GM12874 (cell line): ENCODE results near the gene DENND6A.

Experiments
- TF ChIP-seq, protein P1 (sequence below): IDR thresholded peaks from 2 replicates; pipeline ENCODE4 v1.5.1; 2011; ENCODE audit warnings: low read depth, mild to moderate bottlenecking, control low read depth, low read length, moderate library complexity; ENCODE audit not compliant: insufficient read depth

DENND6A gene

DNA sequence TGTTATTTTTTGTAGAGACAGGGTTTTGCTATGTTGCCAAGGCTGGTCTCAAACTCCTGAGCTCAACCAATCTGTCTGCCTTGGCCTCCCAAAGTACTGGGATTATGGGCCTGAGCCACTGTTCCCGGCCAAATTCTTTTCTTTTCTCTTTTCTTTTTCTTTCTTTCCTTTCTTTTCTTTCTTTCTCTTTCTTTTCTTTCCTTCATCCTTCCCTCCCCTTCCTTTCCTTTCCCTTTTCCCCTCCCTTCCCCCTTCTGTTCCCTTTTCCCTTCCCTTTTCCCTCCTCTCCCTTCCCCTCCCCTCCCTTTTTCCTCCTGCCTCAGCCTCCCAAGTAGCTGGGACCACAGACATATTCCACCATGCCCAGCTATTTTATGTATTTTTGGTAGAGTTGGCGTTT lies 92.7 kb downstream of the DENND6A start:
- TF ChIP-seq, protein P1, sequence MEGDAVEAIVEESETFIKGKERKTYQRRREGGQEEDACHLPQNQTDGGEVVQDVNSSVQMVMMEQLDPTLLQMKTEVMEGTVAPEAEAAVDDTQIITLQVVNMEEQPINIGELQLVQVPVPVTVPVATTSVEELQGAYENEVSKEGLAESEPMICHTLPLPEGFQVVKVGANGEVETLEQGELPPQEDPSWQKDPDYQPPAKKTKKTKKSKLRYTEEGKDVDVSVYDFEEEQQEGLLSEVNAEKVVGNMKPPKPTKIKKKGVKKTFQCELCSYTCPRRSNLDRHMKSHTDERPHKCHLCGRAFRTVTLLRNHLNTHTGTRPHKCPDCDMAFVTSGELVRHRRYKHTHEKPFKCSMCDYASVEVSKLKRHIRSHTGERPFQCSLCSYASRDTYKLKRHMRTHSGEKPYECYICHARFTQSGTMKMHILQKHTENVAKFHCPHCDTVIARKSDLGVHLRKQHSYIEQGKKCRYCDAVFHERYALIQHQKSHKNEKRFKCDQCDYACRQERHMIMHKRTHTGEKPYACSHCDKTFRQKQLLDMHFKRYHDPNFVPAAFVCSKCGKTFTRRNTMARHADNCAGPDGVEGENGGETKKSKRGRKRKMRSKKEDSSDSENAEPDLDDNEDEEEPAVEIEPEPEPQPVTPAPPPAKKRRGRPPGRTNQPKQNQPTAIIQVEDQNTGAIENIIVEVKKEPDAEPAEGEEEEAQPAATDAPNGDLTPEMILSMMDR: no peak

DNA sequence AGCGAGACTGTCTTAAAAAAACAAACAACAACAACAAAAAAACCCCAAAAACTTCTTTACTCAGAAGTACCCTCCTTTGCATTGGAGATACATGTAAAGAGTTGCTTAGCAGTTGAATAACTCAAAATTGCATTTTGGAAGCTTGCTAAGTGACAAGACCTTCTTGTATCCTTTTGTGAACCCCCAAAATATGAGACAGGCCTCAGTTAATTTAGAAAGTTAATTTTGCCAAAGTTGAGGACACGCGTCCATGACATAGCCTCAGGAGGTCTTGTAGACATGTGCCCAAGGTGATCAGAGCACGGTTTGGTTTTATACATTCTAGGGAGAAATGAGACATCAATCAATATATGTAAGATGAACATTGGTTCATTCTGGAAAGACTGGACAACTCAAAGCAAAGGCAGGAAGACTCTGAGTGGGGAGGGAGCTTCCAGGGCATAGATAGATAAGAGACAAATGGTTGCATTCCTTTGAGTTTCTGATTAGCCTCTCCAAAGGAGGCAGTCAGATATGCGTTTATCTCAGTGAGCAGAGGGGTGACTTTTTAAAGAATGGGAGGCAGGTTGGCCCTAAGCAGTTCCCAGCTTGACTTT lies 94.0 kb downstream of the DENND6A start:
- TF ChIP-seq, protein P1: no peak

DNA sequence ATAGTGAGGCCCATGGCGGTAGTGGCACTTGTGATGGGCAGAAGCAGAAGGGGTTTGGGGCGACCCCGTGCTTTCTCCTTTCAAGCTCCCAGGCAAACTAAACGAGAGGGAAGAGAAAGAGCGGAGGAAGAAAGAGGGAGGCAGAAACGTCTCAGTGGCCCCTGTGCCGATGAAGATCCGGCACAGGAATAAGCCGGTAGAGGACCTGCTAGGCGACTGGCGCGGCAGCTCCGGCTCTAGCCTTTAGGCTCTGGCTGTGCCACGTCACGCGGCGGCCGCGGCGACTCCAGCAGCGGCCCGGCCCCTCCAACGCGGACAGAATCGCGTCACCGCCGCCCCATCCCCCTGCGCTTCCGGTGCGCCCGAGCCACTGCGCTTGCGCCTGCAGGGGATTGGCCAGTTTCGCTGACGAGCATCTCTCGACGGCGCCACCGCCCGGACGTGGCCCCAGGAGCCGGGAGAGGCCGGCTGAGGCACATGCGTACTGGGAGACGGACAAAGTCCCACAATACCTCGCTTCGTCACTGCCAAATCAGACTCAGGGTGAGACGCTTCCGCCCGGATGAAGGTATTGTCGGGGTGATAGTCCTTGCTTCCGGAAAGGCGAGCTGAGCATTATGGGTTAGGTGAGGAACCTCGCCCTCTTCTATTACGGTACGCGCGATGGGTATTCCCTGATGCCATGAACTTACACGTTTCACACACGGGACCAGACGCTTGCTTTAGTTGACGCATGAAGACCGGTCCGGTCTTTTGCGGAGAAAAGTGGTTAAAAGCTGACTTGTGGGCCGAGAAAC lies 95.6 kb downstream of the DENND6A start, which contains the start of gene ARF4:
ARF4 (minus strand) TSS at position 218 of the 797 bp plus-strand sequence; CDS start at position 14, 204 bp downstream.
- TF ChIP-seq, protein P1: peak; percentile 38; the same call in 1 of the 2 replicates

DNA sequence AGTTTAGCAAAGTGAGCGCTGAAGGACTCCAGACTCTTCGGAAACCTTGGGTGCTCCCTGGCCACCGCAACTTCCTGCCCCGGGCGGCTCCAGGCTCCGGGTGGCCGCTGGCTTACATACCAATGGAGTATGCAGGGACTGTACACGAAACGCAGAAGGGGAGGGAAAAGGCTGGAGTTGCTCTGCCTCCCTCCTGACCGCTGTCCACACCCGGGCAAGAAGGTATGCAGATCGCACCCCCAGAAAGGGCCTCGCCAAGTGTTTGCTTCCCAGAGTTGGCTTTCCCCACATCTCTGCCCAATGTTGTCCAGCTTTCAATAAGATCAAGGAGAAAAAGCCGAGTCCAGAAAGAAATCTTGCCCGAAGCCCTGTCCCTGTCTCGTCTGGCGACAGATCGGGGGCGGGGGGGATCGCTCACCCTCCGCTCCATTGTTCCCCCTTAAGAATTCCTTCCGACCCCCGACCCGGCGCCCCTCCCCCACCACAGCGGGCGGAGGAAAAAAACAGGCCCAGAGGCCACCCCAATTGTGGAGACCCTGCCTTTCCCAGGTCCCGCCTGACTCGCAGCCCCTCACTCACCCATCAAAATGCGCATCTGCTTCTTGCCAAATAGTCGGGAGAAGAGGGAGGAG lies 96.3 kb downstream of the DENND6A start:
- TF ChIP-seq, protein P1: no peak

DNA sequence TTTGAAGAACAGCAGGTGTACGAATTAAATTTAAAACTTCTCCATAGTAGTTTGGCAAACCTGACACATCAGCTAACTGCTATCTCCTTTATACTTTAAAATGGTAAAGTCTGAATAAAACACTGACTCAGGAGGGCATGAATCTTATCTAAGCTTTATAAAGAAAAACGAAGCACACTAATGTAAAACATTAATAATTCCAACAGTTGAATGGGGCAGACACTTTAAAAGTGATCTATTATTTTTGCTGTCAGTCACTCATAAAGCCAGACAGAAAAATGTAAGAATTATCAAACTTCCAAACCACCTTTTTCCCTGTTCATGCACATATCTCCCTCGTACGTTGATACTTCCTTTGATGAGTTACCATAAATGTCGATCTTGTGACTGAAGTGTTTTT lies 98.3 kb downstream of the DENND6A start:
- TF ChIP-seq, protein P1: no peak

DNA sequence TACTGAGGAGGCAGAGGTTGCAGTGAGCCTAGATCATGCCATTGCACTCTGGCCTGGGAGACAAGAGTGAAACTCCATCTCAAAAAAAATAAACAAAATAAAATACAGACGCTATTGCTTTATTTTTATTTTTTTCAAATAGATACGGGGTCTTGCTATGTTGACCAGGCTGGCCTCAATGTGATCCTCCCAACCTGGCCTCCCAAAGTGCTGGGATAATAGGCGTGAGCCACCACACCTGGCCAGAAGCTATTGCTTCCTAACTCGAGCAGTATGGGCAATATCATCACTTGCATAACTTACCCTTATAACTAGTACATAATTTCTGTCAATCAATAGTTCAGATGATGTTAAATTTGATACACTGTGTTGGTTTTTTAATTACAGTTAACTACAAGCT lies 98.7 kb downstream of the DENND6A start:
- TF ChIP-seq, protein P1: no peak

DNA sequence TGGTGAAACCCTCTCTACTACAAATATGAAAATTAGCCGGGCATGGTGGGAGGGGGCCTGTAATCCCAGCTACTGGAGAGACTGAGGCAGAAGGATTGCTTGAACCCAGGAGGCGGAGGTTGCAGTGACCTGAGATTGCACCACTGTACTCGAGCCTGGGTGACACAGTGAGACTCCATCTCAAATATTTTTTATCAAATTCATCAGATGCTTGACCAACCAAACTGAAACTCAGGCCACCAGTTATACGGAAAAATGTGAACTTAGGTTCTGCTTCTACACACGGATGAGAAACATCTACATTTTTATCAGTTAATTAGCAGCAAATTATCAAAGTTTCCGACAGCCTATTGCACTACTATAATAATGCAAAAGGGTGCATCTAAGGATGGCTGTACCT lies 100.6 kb downstream of the DENND6A start:
- TF ChIP-seq, protein P1: no peak
